IMR-90 (cell line): ENCODE data around the gene NFKBIE.

Experiments used
- CTCF ChIP-seq: conservative IDR thresholded peaks from 2 replicates; pipeline ENCODE4 v1.5.1; 2012; ENCODE audit warnings: mild to moderate bottlenecking, low read depth, low read length, improper control_type of control experiment
- MAFK ChIP-seq: IDR thresholded peaks from 2 replicates; pipeline ENCODE4 v1.6.1; 2012; ENCODE audit warnings: low read depth, low read length, improper control_type of control experiment
- MXI1 ChIP-seq: IDR thresholded peaks from 2 replicates; pipeline ENCODE4 v1.6.1; 2012; ENCODE audit warnings: low read depth, mild to moderate bottlenecking, low read length, moderate library complexity, borderline replicate concordance
- POLR2A ChIP-seq: IDR thresholded peaks from 2 replicates; pipeline ENCODE4 v1.6.1; 2012; ENCODE audit warnings: mild to moderate bottlenecking, low read depth, low read length
- RAD21 ChIP-seq: IDR thresholded peaks from 2 replicates; pipeline ENCODE4 v1.6.1; 2012; ENCODE audit warnings: low read length, improper control_type of control experiment
- RCOR1 ChIP-seq: IDR thresholded peaks from 2 replicates; pipeline ENCODE4 v1.6.1; 2012; ENCODE audit warnings: mild to moderate bottlenecking, low read length, improper control_type of control experiment; ENCODE audit not compliant: insufficient replicate concordance
- RFX5 ChIP-seq: IDR thresholded peaks from 2 replicates; pipeline ENCODE4 v1.8.0; 2012; ENCODE audit warnings: low read depth, mild to moderate bottlenecking, low read length, moderate library complexity
- TF ChIP-seq, protein P1 (sequence below): fragments of 150-350 bp; IDR thresholded peaks from 2 replicates; pipeline ENCODE4 v1.6.1; 2016; ENCODE audit warnings: low read depth, mild to moderate bottlenecking, low read length, moderate library complexity, borderline replicate concordance

DNA sequence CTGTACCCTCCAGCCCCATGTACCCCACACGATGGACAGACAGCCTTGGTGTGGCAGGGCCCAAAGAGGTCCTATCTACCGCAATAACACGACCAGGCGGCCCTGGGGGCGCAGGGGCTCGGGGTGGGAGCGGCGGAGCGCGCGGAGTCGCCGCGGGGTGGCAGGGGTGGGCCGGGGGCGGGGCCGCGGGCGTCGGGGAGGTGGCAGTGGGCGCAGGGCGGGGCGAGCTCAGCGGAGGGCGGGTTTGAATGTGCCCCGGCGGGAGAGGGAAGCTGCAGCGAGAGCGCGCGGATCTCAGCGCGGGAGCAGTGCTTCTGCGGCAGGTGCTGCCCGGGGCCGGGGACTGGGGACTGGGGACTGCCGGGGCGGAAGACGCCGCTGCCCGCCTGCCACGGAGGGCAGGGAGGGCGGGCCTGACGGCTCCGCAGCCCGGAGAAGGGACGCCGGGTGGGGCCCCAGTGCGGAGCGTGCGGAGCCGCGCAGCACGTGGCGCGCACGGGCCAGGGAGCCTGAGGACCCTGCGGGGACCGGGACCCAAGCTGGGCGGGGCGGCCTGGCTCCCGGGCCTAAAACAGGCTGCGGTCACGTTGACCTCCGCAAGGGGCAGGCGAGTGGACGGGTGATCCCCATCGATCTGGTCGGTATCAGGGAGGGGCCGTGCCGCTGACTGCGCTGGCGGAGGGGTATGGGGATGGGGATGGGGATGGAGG is 41.9 kb downstream of the NFKBIE start, which contains the start of gene SLC29A1:
- TF ChIP-seq RCOR1 = no peak
- TF ChIP-seq POLR2A = no peak
- no peak; the same call in 1 of the 2 replicates for TF ChIP-seq CTCF
- TF ChIP-seq RFX5 = no peak
- TF ChIP-seq, protein P1, sequence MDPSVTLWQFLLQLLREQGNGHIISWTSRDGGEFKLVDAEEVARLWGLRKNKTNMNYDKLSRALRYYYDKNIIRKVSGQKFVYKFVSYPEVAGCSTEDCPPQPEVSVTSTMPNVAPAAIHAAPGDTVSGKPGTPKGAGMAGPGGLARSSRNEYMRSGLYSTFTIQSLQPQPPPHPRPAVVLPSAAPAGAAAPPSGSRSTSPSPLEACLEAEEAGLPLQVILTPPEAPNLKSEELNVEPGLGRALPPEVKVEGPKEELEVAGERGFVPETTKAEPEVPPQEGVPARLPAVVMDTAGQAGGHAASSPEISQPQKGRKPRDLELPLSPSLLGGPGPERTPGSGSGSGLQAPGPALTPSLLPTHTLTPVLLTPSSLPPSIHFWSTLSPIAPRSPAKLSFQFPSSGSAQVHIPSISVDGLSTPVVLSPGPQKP = no peak
- no peak for TF ChIP-seq MAFK
- peak; percentile 89; the same call in 1 of the 2 replicates for TF ChIP-seq MXI1
- TF ChIP-seq RAD21 = no peak
